B cell (primary cell): ENCODE results near the gene ASPN. TPM values are rescaled to one million over a fixed set of nuclear protein-coding genes. Genes with fewer than 3 reads are reported as not detected.

ENCODE experiments used
- ATAC-seq: fragments of 200-7000 bp; cut with Tn5 transposase; one replicate; pipeline ENCODE4 v1.10.0; 2021; ENCODE audit warnings: low read depth, mild to moderate bottlenecking, moderate number of reproducible peaks, moderate library complexity
- CTCF ChIA-PET: fragments of 350-600 bp; sonication (Branson Sonifier 250); formaldehyde crosslinking; loops from one replicate; lab custom pipeline; 2021; ENCODE audit warnings: antibody characterized with exemption, inconsistent platforms; lab: Charles Lee
- POLR2A ChIA-PET: fragments of 350-600 bp; sonication (Branson Sonifier 250); formaldehyde crosslinking; loops from one replicate; lab custom pipeline; 2021; ENCODE audit warnings: antibody characterized with exemption; lab: Charles Lee
- DNase-seq: peaks from one replicate; pipeline ENCODE4 v3.0.0; 2013
- H2AFZ ChIP-seq: 2 replicates; pipeline ENCODE4 v1.6.1; 2012; ENCODE audit warnings: mild to moderate bottlenecking, low read depth, low read length; ENCODE audit not compliant: insufficient read depth, poor library complexity, severe bottlenecking
- H3K27ac ChIP-seq, 2 donors: 1 replicate in 1 of 2; 2 replicates in 1 of 2; pipeline ENCODE4 v1.5.1; 2012 to 2013; ENCODE audit warnings: low read length in 2 of 2, mild to moderate bottlenecking in 2 of 2, moderate library complexity in 1 of 2
- H3K27me3 ChIP-seq, 4 experiments: fragments of 200-600 bp in 1 of 4; sonication (generic) in 1 of 4; replicated peaks in 1 of 4; 1 replicate in 2 of 4; 2 replicates in 2 of 4; pipeline versions ENCODE4 v1.6.1 to v1.7.0; 2013 to 2016; ENCODE audit warnings: low read length in 3 of 4, mild to moderate bottlenecking in 2 of 4, mixed read lengths in 1 of 4, moderate library complexity in 1 of 4; ENCODE audit not compliant: insufficient read depth in 4 of 4, control insufficient read depth in 3 of 4; ENCODE audit errors: control extremely low read depth in 1 of 4
- H3K36me3 ChIP-seq, 2 experiments: replicated peaks in 1 of 2; 1 replicate in 1 of 2; 2 replicates in 1 of 2; pipeline versions ENCODE4 v1.6.1 to v1.7.1; 2013; ENCODE audit warnings: low read length in 1 of 2; ENCODE audit not compliant: insufficient read depth in 2 of 2, control insufficient read depth in 1 of 2; ENCODE audit errors: control extremely low read depth in 1 of 2, extremely low read depth in 1 of 2
- H3K4me1 ChIP-seq, 2 donors: fragments of 200-600 bp in 1 of 2; sonication (generic) in 1 of 2; 1 replicate in 1 of 2; 2 replicates in 1 of 2; pipeline versions ENCODE4 v1.5.1 to v1.6.1; 2013 to 2017; ENCODE audit warnings: low read length in 2 of 2; ENCODE audit not compliant: control insufficient read depth in 2 of 2, insufficient read depth in 2 of 2
- H3K4me2 ChIP-seq: replicated peaks from 2 replicates; pipeline ENCODE3; 2012; ENCODE audit warnings: mild to moderate bottlenecking, low read depth, low read length; ENCODE audit not compliant: poor library complexity, severe bottlenecking
- H3K4me3 ChIP-seq, 5 experiments: fragments of 200-600 bp in 1 of 5; sonication (generic) in 1 of 5; 1 replicate in 3 of 5; 2 replicates in 2 of 5; pipeline versions ENCODE4 v1.5.1 to v1.7.0; 2011 to 2016; ENCODE audit warnings: low read length in 4 of 5, mild to moderate bottlenecking in 4 of 5, low read depth in 2 of 5, control low read depth in 1 of 5, moderate library complexity in 1 of 5; ENCODE audit not compliant: insufficient read depth in 1 of 5; ENCODE audit errors: control extremely low read depth in 1 of 5, extremely low read depth in 1 of 5
- H3K79me2 ChIP-seq: fragments of 200-600 bp; sonication (generic); one replicate; pipeline ENCODE4 v1.6.0; 2016; ENCODE audit warnings: low read length; ENCODE audit not compliant: control insufficient read depth, insufficient read depth
- H3K9ac ChIP-seq: fragments of 200-600 bp; sonication (generic); 2 replicates; pipeline ENCODE4 v1.6.1; 2017; ENCODE audit warnings: mild to moderate bottlenecking, low read length, moderate library complexity
- H3K9me3 ChIP-seq, 3 donors: one replicate each; pipeline versions ENCODE4 v1.6.1 to v1.7.1; 2013; ENCODE audit warnings: low read length in 2 of 3; ENCODE audit not compliant: control insufficient read depth in 2 of 3, insufficient read depth in 1 of 3; ENCODE audit errors: control extremely low read depth in 1 of 3
- H4K20me1 ChIP-seq: 2 replicates; pipeline ENCODE4 v1.6.0; 2012; ENCODE audit warnings: mild to moderate bottlenecking, low read length; ENCODE audit not compliant: insufficient read depth, control insufficient read depth, poor library complexity, severe bottlenecking
- H3K27ac Mint-ChIP-seq: one replicate; pipeline ENCODE4 v1.8.0; 2021; ENCODE audit warnings: mixed read lengths
- H3K27me3 Mint-ChIP-seq: one replicate; pipeline ENCODE4 v1.8.0; 2021; ENCODE audit warnings: mixed read lengths
- H3K4me1 Mint-ChIP-seq: one replicate; pipeline ENCODE4 v1.8.0; 2021; ENCODE audit warnings: mixed read lengths
- H3K4me3 Mint-ChIP-seq: one replicate; pipeline ENCODE4 v1.8.0; 2021; ENCODE audit warnings: mixed read lengths
- H3K9me3 Mint-ChIP-seq: one replicate; pipeline ENCODE4 v1.8.0; 2022; ENCODE audit warnings: mixed read lengths; ENCODE audit not compliant: insufficient read depth
- CTCF ChIP-seq: fragments of 200-600 bp; IDR thresholded peaks from one replicate; pipeline ENCODE4 v1.8.0; 2022; ENCODE audit warnings: antibody characterized with exemption, mild to moderate bottlenecking
- EZH2 ChIP-seq: IDR thresholded peaks from 2 replicates; pipeline ENCODE4 v1.6.1; 2012; ENCODE audit warnings: borderline replicate concordance, low read depth, mild to moderate bottlenecking, moderate library complexity, low read length; ENCODE audit not compliant: insufficient read depth, poor library complexity, severe bottlenecking
- WGBS: methylation state at CpG from one replicate; pipeline ENCODE4 v1.1.5; 2013; ENCODE audit warnings: missing lambda C conversion rate; ENCODE audit not compliant: insufficient coverage; 5-methylcytosine and 5-hydroxymethylcytosine counted together
- intact Hi-C: fragments of 100-400 bp; cut with micrococcal nuclease; formaldehyde crosslinking; loops from one replicate; pipeline ENCODE4 v1.10.0; 2022
- polyA plus RNA-seq: library from polyadenylated mRNA; depleted of rRNA; stranded (reverse); fragments of >200 nt; gene quantifications from 2 replicates; pipeline ENCODE4 v1.2.3, GENCODE V29; 2012
- total RNA-seq, 2 donors: library from RNA; stranded (reverse); fragments of 120-200 nt in 1 of 2; gene quantifications; 1 replicate in 1 of 2; 2 replicates in 1 of 2; pipeline versions ENCODE4 v1.2.3 to v1.2.4, GENCODE V29; 2013 to 2022

The ASPN gene
- total and polyA plus RNA-seq, 2 donors (not counting 1 experiment from before 2014, with no cell fraction given) = not detected

- no peak overlapping the region for H2AFZ ChIP-seq
- no peaks in the 10 kb centered on the region for H3K79me2 ChIP-seq
- H3K27me3 Mint-ChIP-seq = no peaks in the 10 kb centered on the region
- no peak for TF ChIP-seq CTCF
- no peak for TF ChIP-seq EZH2
- H3K4me1 ChIP-seq = no peaks in the 10 kb centered on the region
- H3K4me1 Mint-ChIP-seq = no peaks in the 10 kb centered on the region
- no peaks in the 10 kb centered on the region for H3K9me3 Mint-ChIP-seq
- intact Hi-C loops = no loop called here
- no peaks in the 10 kb centered on the region for H3K27me3 ChIP-seq
- CTCF ChIA-PET = interaction anchor here (1.1 kb wide), 1 partner anchor 293 kb away, joined by 3 read pairs; no protein-coding TSS in a partner anchor
- ATAC-seq = no peak
- H3K27ac ChIP-seq = no peak overlapping the region
- no peaks in the 10 kb centered on the region for H3K9me3 ChIP-seq
- DNase-seq = no peak
- no peak overlapping the region for H3K27ac Mint-ChIP-seq
- H3K4me3 ChIP-seq = no peak overlapping the region
- 100% methylated on average over 1 of the region's 5 CpGs for WGBS
- H3K4me3 Mint-ChIP-seq = no peak overlapping the region
- POLR2A ChIA-PET = interaction anchor here (0.7 kb wide), 1 partner anchor 20 kb away, joined by 3 read pairs; no protein-coding TSS in a partner anchor
- no peaks in the 10 kb centered on the region for H4K20me1 ChIP-seq
- no peak overlapping the region for H3K4me2 ChIP-seq
- no peaks in the 10 kb centered on the region for H3K36me3 ChIP-seq
- H3K9ac ChIP-seq = no peak overlapping the region
Measured at GRCh38 chr9:92432350-92432749, 50.0 kb downstream of the ASPN start.

GRCh38 chr9:92429836-92430235, 52.5 kb downstream of the ASPN start:
- Mint-ChIP-seq H3K4me3 (no peak overlapping the region), H3K4me1 (no peaks in the 10 kb centered on the region), H3K27me3 (no peaks in the 10 kb centered on the region), H3K27ac (no peak overlapping the region), H3K9me3 (no peaks in the 10 kb centered on the region)
- Histone ChIP-seq H3K27ac (no peak overlapping the region), H3K9ac (no peak overlapping the region), H3K4me1 (no peaks in the 10 kb centered on the region), H3K79me2 (no peaks in the 10 kb centered on the region), H3K27me3 (no peaks in the 10 kb centered on the region), H3K4me2 (no peak overlapping the region), H3K4me3 (no peak overlapping the region), H3K36me3 (no peaks in the 10 kb centered on the region), H3K9me3 (no peaks in the 10 kb centered on the region), H4K20me1 (no peaks in the 10 kb centered on the region), H2AFZ (no peak overlapping the region)
- ATAC-seq (no peak), DNase-seq (no peak)
- CTCF ChIA-PET = no interaction called here
- TF ChIP-seq CTCF = no peak
- POLR2A ChIA-PET = no interaction called here
- WGBS = no CpG with 5 or more reads among the region's 2 CpGs
- intact Hi-C loops = no loop called here
